Epithelial cell of esophagus (primary cell): ENCODE data around the gene IGFBP2.

Experiments used
- DNase-seq: peaks from one replicate; pipeline ENCODE4 v3.0.0; 2010; ENCODE audit warnings: low read depth
- H3K4me3 ChIP-seq: 2 replicates; pipeline ENCODE4 v1.5.1; 2011; ENCODE audit warnings: mild to moderate bottlenecking, low read length, control low read depth
- CTCF ChIP-seq: IDR thresholded peaks from 2 replicates; pipeline ENCODE4 v1.5.1; 2011; ENCODE audit warnings: low read depth, mild to moderate bottlenecking, low read length, control low read depth, inconsistent platforms; ENCODE audit not compliant: insufficient read depth; ENCODE audit errors: missing control alignments

The IGFBP2 gene

GRCh38 chr2:216621292-216621691 is 11.9 kb upstream of the IGFBP2 start:
- TF ChIP-seq CTCF = no peak

GRCh38 chr2:216622526-216622925 is 10.7 kb upstream of the IGFBP2 start:
- no peak overlapping the region for H3K4me3 ChIP-seq
- DNase-seq = no peak
- no peak for TF ChIP-seq CTCF

More at GRCh38 chr2:216621292-216621691, 11.9 kb upstream of the IGFBP2 start:
- no peak for DNase-seq
- no peak overlapping the region for H3K4me3 ChIP-seq

- no peak for TF ChIP-seq CTCF
- H3K4me3 ChIP-seq = no peak overlapping the region
- no peak for DNase-seq
Measured at GRCh38 chr2:216624251-216624650, 9.0 kb upstream of the IGFBP2 start.

- no peak overlapping the region for H3K4me3 ChIP-seq
- peak; percentile 20 for DNase-seq
- TF ChIP-seq CTCF = no peak
Measured at GRCh38 chr2:216626168-216626874, 6.9 kb upstream of the IGFBP2 start.

GRCh38 chr2:216626875-216627245 is 6.4 kb upstream of the IGFBP2 start:
- no peak overlapping the region for H3K4me3 ChIP-seq
- no peak for DNase-seq
- no peak for TF ChIP-seq CTCF

- no peak for TF ChIP-seq CTCF
- no peak for DNase-seq
- H3K4me3 ChIP-seq = no peak overlapping the region
Measured at GRCh38 chr2:216629784-216630183, 3.4 kb upstream of the IGFBP2 start.

- H3K4me3 ChIP-seq = no peak overlapping the region
- no peak for TF ChIP-seq CTCF
- DNase-seq = no peak
Measured at GRCh38 chr2:216632346-216632951, 771 bp upstream of the IGFBP2 start.
